Activated naive CD4-positive, alpha-beta T cell treated with anti-CD3 and anti-CD28 coated beads for 36 hours (primary cell): ENCODE results near the gene FAM72C. TPM values are rescaled to one million over a fixed set of nuclear protein-coding genes. Genes with fewer than 3 reads are reported as not detected.
"Not testable (repeated sequence)": the region's sequence is repeated elsewhere in the genome, so short reads cannot be mapped to it uniquely, and the experiment has no call there.

Experiments
- CTCF ChIA-PET: fragments of 350-600 bp; sonication (Branson Sonifier 250); formaldehyde crosslinking; loops from one replicate; lab custom pipeline; 2021; ENCODE audit warnings: antibody characterized with exemption; lab: Charles Lee
- DNase-seq: peaks from one replicate; pipeline ENCODE4 v3.0.0-alpha.2; 2020
- H3K27ac Mint-ChIP-seq: one replicate; pipeline ENCODE4 v1.8.0; 2021; ENCODE audit warnings: mild to moderate bottlenecking, mixed read lengths
- H3K27me3 Mint-ChIP-seq: one replicate; pipeline ENCODE4 v1.8.0; 2021; ENCODE audit warnings: low read depth, mixed read lengths
- H3K36me3 Mint-ChIP-seq: one replicate; pipeline ENCODE4 v1.8.0; 2021; ENCODE audit warnings: low read depth, mixed read lengths
- H3K4me1 Mint-ChIP-seq: one replicate; pipeline ENCODE4 v1.8.0; 2021; ENCODE audit warnings: low read depth, mixed read lengths
- H3K4me3 Mint-ChIP-seq: one replicate; pipeline ENCODE4 v1.8.0; 2021; ENCODE audit warnings: mild to moderate bottlenecking, moderate library complexity, mixed read lengths
- H3K9me3 Mint-ChIP-seq: one replicate; pipeline ENCODE4 v1.8.0; 2021; ENCODE audit warnings: mixed read lengths
- intact Hi-C: fragments of 100-400 bp; cut with micrococcal nuclease; formaldehyde crosslinking; loops from one replicate; pipeline ENCODE4 v1.15.1; 2023
- total RNA-seq, 2 experiments: library from RNA; stranded (reverse); gene quantifications; one replicate each; pipeline ENCODE4 v1.2.3, GENCODE V29; 2021

Gene FAM72C
- total RNA-seq = 10 to 100 TPM; 43.3 to 43.4 TPM

GRCh38 chr1:143971924-143972700, at the start of gene FAM72C:
TSS of gene FAM72C (minus strand) at chr1:143971986. CDS start at chr1:143971141, 845 bp downstream.
- H3K9me3 Mint-ChIP-seq, H3K36me3 Mint-ChIP-seq, CTCF ChIA-PET, DNase-seq, H3K4me1 Mint-ChIP-seq, H3K27ac Mint-ChIP-seq, intact Hi-C loops, H3K4me3 Mint-ChIP-seq, H3K27me3 Mint-ChIP-seq: not testable (repeated sequence)

- intact Hi-C loops, H3K9me3 Mint-ChIP-seq, H3K27ac Mint-ChIP-seq, DNase-seq, H3K4me1 Mint-ChIP-seq, CTCF ChIA-PET, H3K4me3 Mint-ChIP-seq, H3K36me3 Mint-ChIP-seq, H3K27me3 Mint-ChIP-seq: not testable (repeated sequence)
Observed at GRCh38 chr1:144020001-144020738, 48.4 kb upstream of the FAM72C start.

GRCh38 chr1:144019101-144019500, 47.3 kb upstream of the FAM72C start:
- H3K4me1 Mint-ChIP-seq = not testable (repeated sequence)

GRCh38 chr1:144015180-144015966, 43.6 kb upstream of the FAM72C start:
- H3K4me1 Mint-ChIP-seq, H3K4me3 Mint-ChIP-seq, H3K27ac Mint-ChIP-seq, DNase-seq, H3K36me3 Mint-ChIP-seq, H3K9me3 Mint-ChIP-seq, CTCF ChIA-PET, H3K27me3 Mint-ChIP-seq, intact Hi-C loops: not testable (repeated sequence)

More at GRCh38 chr1:144019101-144019500, 47.3 kb upstream of the FAM72C start:
- DNase-seq, H3K9me3 Mint-ChIP-seq, CTCF ChIA-PET, H3K4me3 Mint-ChIP-seq, H3K27ac Mint-ChIP-seq, H3K36me3 Mint-ChIP-seq, H3K27me3 Mint-ChIP-seq, intact Hi-C loops: not testable (repeated sequence)

GRCh38 chr1:144014528-144014927, 42.7 kb upstream of the FAM72C start:
- H3K27me3 Mint-ChIP-seq, H3K27ac Mint-ChIP-seq, H3K4me3 Mint-ChIP-seq, H3K36me3 Mint-ChIP-seq, H3K4me1 Mint-ChIP-seq, CTCF ChIA-PET, H3K9me3 Mint-ChIP-seq, DNase-seq, intact Hi-C loops: not testable (repeated sequence)

- DNase-seq, H3K27me3 Mint-ChIP-seq, intact Hi-C loops, H3K4me3 Mint-ChIP-seq, H3K4me1 Mint-ChIP-seq, CTCF ChIA-PET, H3K9me3 Mint-ChIP-seq, H3K27ac Mint-ChIP-seq, H3K36me3 Mint-ChIP-seq: not testable (repeated sequence)
Observed at GRCh38 chr1:144014121-144014520, 42.3 kb upstream of the FAM72C start.

- DNase-seq, H3K4me3 Mint-ChIP-seq, H3K27me3 Mint-ChIP-seq, intact Hi-C loops, H3K36me3 Mint-ChIP-seq, H3K27ac Mint-ChIP-seq, H3K9me3 Mint-ChIP-seq, H3K4me1 Mint-ChIP-seq, CTCF ChIA-PET: not testable (repeated sequence)
Observed at GRCh38 chr1:144012168-144012733, 40.5 kb upstream of the FAM72C start.

- H3K27me3 Mint-ChIP-seq, CTCF ChIA-PET, DNase-seq, H3K9me3 Mint-ChIP-seq, H3K4me3 Mint-ChIP-seq, intact Hi-C loops, H3K4me1 Mint-ChIP-seq, H3K36me3 Mint-ChIP-seq, H3K27ac Mint-ChIP-seq: not testable (repeated sequence)
Observed at GRCh38 chr1:144009410-144009809, 37.6 kb upstream of the FAM72C start.

GRCh38 chr1:144004259-144004658, 32.5 kb upstream of the FAM72C start:
- H3K4me3 Mint-ChIP-seq, H3K4me1 Mint-ChIP-seq, H3K36me3 Mint-ChIP-seq, intact Hi-C loops, H3K27ac Mint-ChIP-seq, DNase-seq, H3K9me3 Mint-ChIP-seq, CTCF ChIA-PET, H3K27me3 Mint-ChIP-seq: not testable (repeated sequence)

GRCh38 chr1:144003306-144004029, 31.7 kb upstream of the FAM72C start:
- H3K4me3 Mint-ChIP-seq, H3K27ac Mint-ChIP-seq, H3K36me3 Mint-ChIP-seq, CTCF ChIA-PET, intact Hi-C loops, H3K9me3 Mint-ChIP-seq, H3K4me1 Mint-ChIP-seq, DNase-seq, H3K27me3 Mint-ChIP-seq: not testable (repeated sequence)

GRCh38 chr1:144002141-144002881, 30.5 kb upstream of the FAM72C start:
- H3K4me1 Mint-ChIP-seq, H3K9me3 Mint-ChIP-seq, H3K4me3 Mint-ChIP-seq, CTCF ChIA-PET, H3K36me3 Mint-ChIP-seq, intact Hi-C loops, H3K27me3 Mint-ChIP-seq, H3K27ac Mint-ChIP-seq: not testable (repeated sequence)
- DNase-seq = peak; percentile 3
